Measurements from ENCODE around the gene NUDT14. TPM values are rescaled to one million over a fixed set of nuclear protein-coding genes. Genes with fewer than 3 reads are reported as not detected.
A peak's percentile ranks its signal among the peaks of the same experiment; 100 is the strongest.

The NUDT14 gene
- total and polyA plus RNA-seq, 2 donors: 17.2 to 18.1 TPM

GRCh38 chr14:105173901-105174894 lies 6.9 kb downstream of the NUDT14 start:
- WGBS: 34% methylated on average over 32 of the region's 32 CpGs
- Histone ChIP-seq H3K9me3 (ENCODE audit: control insufficient read depth in 2 of 2, insufficient read depth in 1 of 2, low read length in 1 of 2) (peaks cover 0 to 5% of the 10 kb centered on the region in 2 donors), H3K4me1 (ENCODE audit: control insufficient read depth in 2 of 2, insufficient read depth in 2 of 2, low read length in 2 of 2) (peaks cover 0 to 46% of the 10 kb centered on the region in 2 donors), H3K27me3 (ENCODE audit: control insufficient read depth in 2 of 2, insufficient read depth in 1 of 2, low read length in 1 of 2) (peaks cover 19 to 80% of the 10 kb centered on the region in 2 donors), H3K36me3 (ENCODE audit: control insufficient read depth in 2 of 2, insufficient read depth in 2 of 2, low read length in 1 of 2) (no peaks in the 10 kb centered on the region), H3K4me3 (ENCODE audit: low read length in 2 of 2) (no peak overlapping the region), H3K27ac (ENCODE audit: low read depth in 1 of 2, low read length in 1 of 2) (no peak overlapping the region)
- peak in 1 of 9 donors; percentile 43 for DNase-seq (ENCODE audit: low read depth in 6 of 9, low spot score in 9 of 9)

GRCh38 chr14:105173145-105173544 lies 8.0 kb downstream of the NUDT14 start:
- Histone ChIP-seq H3K4me1 (ENCODE audit: control insufficient read depth in 2 of 2, insufficient read depth in 2 of 2, low read length in 2 of 2) (peaks cover 0 to 46% of the 10 kb centered on the region in 2 donors), H3K27ac (ENCODE audit: low read depth in 1 of 2, low read length in 1 of 2) (no peak overlapping the region), H3K27me3 (ENCODE audit: control insufficient read depth in 2 of 2, insufficient read depth in 1 of 2, low read length in 1 of 2) (peaks cover 27 to 77% of the 10 kb centered on the region in 2 donors), H3K9me3 (ENCODE audit: control insufficient read depth in 2 of 2, insufficient read depth in 1 of 2, low read length in 1 of 2) (peaks cover 0 to 5% of the 10 kb centered on the region in 2 donors), H3K4me3 (ENCODE audit: low read length in 2 of 2) (no peak overlapping the region), H3K36me3 (ENCODE audit: control insufficient read depth in 2 of 2, insufficient read depth in 2 of 2, low read length in 1 of 2) (no peaks in the 10 kb centered on the region)
- 95% methylated on average over 13 of the region's 13 CpGs for WGBS
- DNase-seq (ENCODE audit: low read depth in 6 of 9, low spot score in 9 of 9): no peak

GRCh38 chr14:105172476-105172875 lies 8.6 kb downstream of the NUDT14 start:
- H3K4me3 ChIP-seq (ENCODE audit: low read length in 2 of 2): no peak overlapping the region
- WGBS: 79% methylated on average over 7 of the region's 7 CpGs
- no peak overlapping the region for H3K27ac ChIP-seq (ENCODE audit: low read depth in 1 of 2, low read length in 1 of 2)
- peaks cover 33 to 82% of the 10 kb centered on the region in 2 donors for H3K27me3 ChIP-seq (ENCODE audit: control insufficient read depth in 2 of 2, insufficient read depth in 1 of 2, low read length in 1 of 2)
- no peaks in the 10 kb centered on the region for H3K36me3 ChIP-seq (ENCODE audit: control insufficient read depth in 2 of 2, insufficient read depth in 2 of 2, low read length in 1 of 2)
- peaks cover 0 to 5% of the 10 kb centered on the region in 2 donors for H3K9me3 ChIP-seq (ENCODE audit: control insufficient read depth in 2 of 2, insufficient read depth in 1 of 2, low read length in 1 of 2)
- DNase-seq (ENCODE audit: low read depth in 6 of 9, low spot score in 9 of 9): no peak
- peaks cover 0 to 46% of the 10 kb centered on the region in 2 donors for H3K4me1 ChIP-seq (ENCODE audit: control insufficient read depth in 2 of 2, insufficient read depth in 2 of 2, low read length in 2 of 2)

DNA sequence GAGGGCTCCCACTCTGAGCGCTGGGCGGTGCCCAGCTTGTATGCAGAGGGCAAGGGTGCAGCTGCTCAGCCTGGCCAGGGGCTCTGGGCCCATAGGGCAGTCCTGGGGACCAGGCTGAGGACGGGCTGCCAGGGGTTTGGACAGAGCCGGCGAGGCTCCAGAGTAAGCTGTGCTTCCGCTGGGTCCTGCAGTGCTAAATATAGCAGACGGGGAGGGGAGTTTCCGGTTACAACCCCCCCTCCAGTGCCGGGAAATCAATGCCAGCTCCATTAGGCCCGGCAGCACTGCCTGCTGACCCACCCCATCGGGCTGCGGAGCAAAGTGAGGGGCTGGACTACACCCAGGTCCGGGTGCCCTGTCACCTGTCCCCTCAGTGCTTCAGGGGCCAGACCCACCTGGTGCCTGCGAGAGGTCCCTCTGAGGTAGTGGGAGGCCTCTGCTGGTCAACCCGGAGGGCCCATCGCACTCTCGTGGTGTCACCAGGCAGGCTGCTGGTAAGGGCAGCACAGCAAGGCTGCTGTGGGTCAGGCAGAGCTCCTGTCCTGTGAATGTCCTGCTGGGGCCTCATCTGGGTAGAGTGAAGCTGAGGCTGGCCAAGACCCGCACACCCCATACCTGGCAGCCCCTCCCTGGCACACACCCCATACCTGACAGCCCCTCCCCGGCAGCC lies 10.0 kb downstream of the NUDT14 start:
- H3K36me3 ChIP-seq (ENCODE audit: control insufficient read depth in 2 of 2, insufficient read depth in 2 of 2, low read length in 1 of 2): no peaks in the 10 kb centered on the region
- peaks cover 47 to 84% of the 10 kb centered on the region in 2 donors for H3K27me3 ChIP-seq (ENCODE audit: control insufficient read depth in 2 of 2, insufficient read depth in 1 of 2, low read length in 1 of 2)
- peaks cover 0 to 43% of the 10 kb centered on the region in 2 donors for H3K4me1 ChIP-seq (ENCODE audit: control insufficient read depth in 2 of 2, insufficient read depth in 2 of 2, low read length in 2 of 2)
- no peak overlapping the region for H3K4me3 ChIP-seq (ENCODE audit: low read length in 2 of 2)
- peaks cover 0 to 5% of the 10 kb centered on the region in 2 donors for H3K9me3 ChIP-seq (ENCODE audit: control insufficient read depth in 2 of 2, insufficient read depth in 1 of 2, low read length in 1 of 2)
- peak overlapping the region in 1 of 2 donors; percentile 9 for H3K27ac ChIP-seq (ENCODE audit: low read depth in 1 of 2, low read length in 1 of 2)
- DNase-seq (ENCODE audit: low read depth in 6 of 9, low spot score in 9 of 9): no peak
- WGBS: 33% methylated on average over 19 of the region's 19 CpGs

DNA sequence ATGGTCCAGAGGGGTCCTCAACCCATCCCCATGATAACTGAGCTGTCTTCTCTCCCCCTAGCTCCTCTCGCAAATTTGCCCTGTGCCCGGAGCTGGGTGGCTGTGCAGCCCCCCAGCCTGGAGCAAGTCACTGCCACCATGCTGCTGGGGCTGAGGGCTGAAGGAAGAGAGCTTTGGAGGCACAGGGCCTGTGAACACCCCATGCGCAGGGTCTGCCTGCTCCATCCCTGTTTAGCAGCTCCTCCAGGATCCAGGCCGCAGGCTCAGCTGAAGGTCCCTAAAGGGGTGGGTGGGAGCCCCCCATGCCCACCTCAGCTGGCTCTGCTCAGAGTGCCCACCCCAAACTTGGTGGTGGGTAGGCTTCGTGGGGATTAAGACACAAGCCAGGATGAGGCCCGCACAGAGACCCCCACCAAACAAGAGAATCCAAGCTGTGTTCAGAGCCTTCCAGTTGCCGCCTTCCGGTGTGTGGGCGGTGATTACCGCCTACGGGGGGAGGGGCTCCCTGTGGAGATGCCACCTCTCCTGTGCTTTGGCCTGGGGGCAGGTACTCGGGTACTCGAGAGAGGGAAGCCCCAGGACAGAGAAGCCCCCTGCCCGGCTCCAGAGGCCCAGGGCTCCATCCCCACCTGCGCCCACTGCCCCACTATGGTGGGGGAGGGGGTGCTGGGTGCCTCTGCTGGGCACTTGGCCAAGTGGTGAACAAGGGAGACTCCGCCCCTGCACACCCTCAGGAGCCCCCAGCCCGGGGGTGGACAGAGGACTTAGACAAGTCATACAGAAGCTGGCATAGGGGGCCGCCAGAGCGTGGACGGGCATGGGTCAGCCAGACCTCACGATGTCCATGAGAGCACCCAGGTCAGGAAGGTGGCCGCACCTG lies 11.1 kb downstream of the NUDT14 start:
- Histone ChIP-seq H3K9me3 (ENCODE audit: control insufficient read depth in 2 of 2, insufficient read depth in 1 of 2, low read length in 1 of 2) (peaks cover 0 to 5% of the 10 kb centered on the region in 2 donors), H3K36me3 (ENCODE audit: control insufficient read depth in 2 of 2, insufficient read depth in 2 of 2, low read length in 1 of 2) (no peaks in the 10 kb centered on the region), H3K4me1 (ENCODE audit: control insufficient read depth in 2 of 2, insufficient read depth in 2 of 2, low read length in 2 of 2) (peaks cover 0 to 38% of the 10 kb centered on the region in 2 donors), H3K27ac (ENCODE audit: low read depth in 1 of 2, low read length in 1 of 2) (no peak overlapping the region), H3K4me3 (ENCODE audit: low read length in 2 of 2) (no peak overlapping the region), H3K27me3 (ENCODE audit: control insufficient read depth in 2 of 2, insufficient read depth in 1 of 2, low read length in 1 of 2) (peaks cover 52 to 90% of the 10 kb centered on the region in 2 donors)
- DNase-seq (ENCODE audit: low read depth in 6 of 9, low spot score in 9 of 9): no peak
- WGBS: 79% methylated on average over 22 of the region's 22 CpGs

GRCh38 chr14:105168979-105169507 lies 12.1 kb downstream of the NUDT14 start:
- Histone ChIP-seq H3K36me3 (ENCODE audit: control insufficient read depth in 2 of 2, insufficient read depth in 2 of 2, low read length in 1 of 2) (no peaks in the 10 kb centered on the region), H3K27ac (ENCODE audit: low read depth in 1 of 2, low read length in 1 of 2) (no peak overlapping the region), H3K9me3 (ENCODE audit: control insufficient read depth in 2 of 2, insufficient read depth in 1 of 2, low read length in 1 of 2) (peaks cover 0 to 5% of the 10 kb centered on the region in 2 donors), H3K27me3 (ENCODE audit: control insufficient read depth in 2 of 2, insufficient read depth in 1 of 2, low read length in 1 of 2) (peaks cover 52 to 83% of the 10 kb centered on the region in 2 donors), H3K4me3 (ENCODE audit: low read length in 2 of 2) (peak overlapping the region in 1 of 2 donors; percentile 56), H3K4me1 (ENCODE audit: control insufficient read depth in 2 of 2, insufficient read depth in 2 of 2, low read length in 2 of 2) (peaks cover 0 to 29% of the 10 kb centered on the region in 2 donors)
- 6% methylated on average over 54 of the region's 54 CpGs for WGBS
- DNase-seq (ENCODE audit: low read depth in 6 of 9, low spot score in 9 of 9): peak in 2 of 9 donors; percentile 33 to 43

- DNase-seq (ENCODE audit: low read depth in 6 of 9, low spot score in 9 of 9): peak in 1 of 9 donors; percentile 43
- H3K36me3 ChIP-seq (ENCODE audit: control insufficient read depth in 2 of 2, insufficient read depth in 2 of 2, low read length in 1 of 2): no peaks in the 10 kb centered on the region
- H3K4me3 ChIP-seq (ENCODE audit: low read length in 2 of 2): peak within 1 kb of the TSS in 1 of 2 donors; percentile 56
- WGBS: under 1% methylated on average over 84 of the region's 84 CpGs
- H3K4me1 ChIP-seq (ENCODE audit: control insufficient read depth in 2 of 2, insufficient read depth in 2 of 2, low read length in 2 of 2): peaks cover 0 to 29% of the 10 kb centered on the region in 2 donors
- H3K27me3 ChIP-seq (ENCODE audit: control insufficient read depth in 2 of 2, insufficient read depth in 1 of 2, low read length in 1 of 2): peaks cover 52 to 78% of the 10 kb centered on the region in 2 donors
- peaks cover 0 to 5% of the 10 kb centered on the region in 2 donors for H3K9me3 ChIP-seq (ENCODE audit: control insufficient read depth in 2 of 2, insufficient read depth in 1 of 2, low read length in 1 of 2)
- peak within 1 kb of the TSS in 1 of 2 donors; percentile 15 for H3K27ac ChIP-seq (ENCODE audit: low read depth in 1 of 2, low read length in 1 of 2)
Measured at GRCh38 chr14:105168496-105168978, 12.6 kb downstream of the NUDT14 start, which contains the start of gene JAG2. TSS of gene JAG2 (minus strand) at chr14:105168776. CDS start at chr14:105168420, 356 bp downstream.

DNA sequence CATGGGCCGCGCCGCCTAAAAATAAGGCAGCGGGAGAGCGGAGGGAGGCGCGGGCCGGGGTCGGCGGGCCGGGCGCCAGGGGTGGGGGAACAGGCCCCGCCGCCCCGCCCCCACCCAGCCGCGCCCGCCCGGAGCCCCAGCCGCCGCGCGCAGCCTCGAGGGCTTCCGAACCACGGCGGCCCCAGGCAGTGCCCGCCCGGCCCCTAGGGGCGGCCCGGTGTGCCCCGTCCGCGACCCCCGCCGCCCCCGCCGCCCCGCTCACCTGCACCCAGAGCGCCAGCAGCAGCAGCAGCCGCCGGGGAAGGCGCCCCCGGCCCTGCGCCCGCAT lies 13.1 kb downstream of the NUDT14 start:
- Histone ChIP-seq H3K27ac (ENCODE audit: low read depth in 1 of 2, low read length in 1 of 2) (peak overlapping the region in 1 of 2 donors; percentile 15), H3K9me3 (ENCODE audit: control insufficient read depth in 2 of 2, insufficient read depth in 1 of 2, low read length in 1 of 2) (peaks cover 0 to 5% of the 10 kb centered on the region in 2 donors), H3K4me3 (ENCODE audit: low read length in 2 of 2) (peak overlapping the region in 1 of 2 donors; percentile 56), H3K36me3 (ENCODE audit: control insufficient read depth in 2 of 2, insufficient read depth in 2 of 2, low read length in 1 of 2) (no peaks in the 10 kb centered on the region), H3K4me1 (ENCODE audit: control insufficient read depth in 2 of 2, insufficient read depth in 2 of 2, low read length in 2 of 2) (peaks cover 0 to 29% of the 10 kb centered on the region in 2 donors), H3K27me3 (ENCODE audit: control insufficient read depth in 2 of 2, insufficient read depth in 1 of 2, low read length in 1 of 2) (peaks cover 52 to 73% of the 10 kb centered on the region in 2 donors)
- WGBS: 2% methylated on average over 45 of the region's 46 CpGs
- DNase-seq (ENCODE audit: low read depth in 6 of 9, low spot score in 9 of 9): no peak

All from thymus (tissue), 11 donors.